T-helper 1 cell (primary cell): Measurements from ENCODE around the gene KDSR.

Experiments
- DNase-seq, 5 donors: peaks; one replicate each; pipeline ENCODE4 v3.0.0-alpha.2; 2012 to 2020

Gene KDSR

DNA sequence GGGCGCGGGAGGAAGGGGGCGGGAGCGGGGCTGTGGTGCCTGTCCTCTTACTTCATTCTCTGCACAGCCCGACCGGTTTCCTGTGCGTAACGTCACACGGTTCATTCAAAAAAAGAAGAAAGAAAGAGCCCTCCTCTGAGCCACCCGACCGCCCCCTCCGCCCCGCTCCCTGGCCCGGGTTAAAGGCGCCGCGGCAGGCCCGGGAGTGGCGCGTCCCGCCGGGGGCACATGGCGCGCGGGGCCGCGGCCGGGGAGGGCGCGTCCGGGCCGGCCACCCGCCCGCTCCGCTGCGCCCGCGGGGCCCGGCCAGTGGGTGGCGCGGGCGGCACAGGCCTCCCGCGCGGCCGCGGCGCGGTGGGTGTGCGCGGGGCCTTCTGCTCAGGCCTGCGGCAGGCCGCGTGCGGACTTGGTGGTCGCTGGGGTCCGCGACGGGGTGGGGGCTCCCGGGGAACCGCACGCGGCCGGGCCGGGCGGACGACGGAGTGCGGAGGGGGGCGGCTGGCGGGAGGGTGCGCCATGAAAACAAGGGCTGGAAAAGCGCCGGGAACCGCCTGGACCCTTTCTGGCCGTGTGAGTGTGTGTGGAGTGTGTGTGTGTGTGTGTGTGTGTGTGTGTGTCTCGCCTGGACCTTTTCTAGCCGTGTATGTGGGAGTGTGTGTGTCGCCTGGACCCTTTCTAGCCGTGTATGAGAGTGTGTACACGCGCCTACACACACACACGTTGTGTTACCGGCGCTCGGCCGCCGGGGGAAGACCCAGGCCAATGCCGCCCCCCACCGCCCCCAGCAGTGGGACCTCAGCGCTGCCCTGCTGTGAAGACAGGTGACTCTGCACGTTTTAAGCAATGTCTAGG, 46.7 kb downstream of the KDSR start:
- DNase-seq: peak; percentile 75 to 90 (median 84)

DNA sequence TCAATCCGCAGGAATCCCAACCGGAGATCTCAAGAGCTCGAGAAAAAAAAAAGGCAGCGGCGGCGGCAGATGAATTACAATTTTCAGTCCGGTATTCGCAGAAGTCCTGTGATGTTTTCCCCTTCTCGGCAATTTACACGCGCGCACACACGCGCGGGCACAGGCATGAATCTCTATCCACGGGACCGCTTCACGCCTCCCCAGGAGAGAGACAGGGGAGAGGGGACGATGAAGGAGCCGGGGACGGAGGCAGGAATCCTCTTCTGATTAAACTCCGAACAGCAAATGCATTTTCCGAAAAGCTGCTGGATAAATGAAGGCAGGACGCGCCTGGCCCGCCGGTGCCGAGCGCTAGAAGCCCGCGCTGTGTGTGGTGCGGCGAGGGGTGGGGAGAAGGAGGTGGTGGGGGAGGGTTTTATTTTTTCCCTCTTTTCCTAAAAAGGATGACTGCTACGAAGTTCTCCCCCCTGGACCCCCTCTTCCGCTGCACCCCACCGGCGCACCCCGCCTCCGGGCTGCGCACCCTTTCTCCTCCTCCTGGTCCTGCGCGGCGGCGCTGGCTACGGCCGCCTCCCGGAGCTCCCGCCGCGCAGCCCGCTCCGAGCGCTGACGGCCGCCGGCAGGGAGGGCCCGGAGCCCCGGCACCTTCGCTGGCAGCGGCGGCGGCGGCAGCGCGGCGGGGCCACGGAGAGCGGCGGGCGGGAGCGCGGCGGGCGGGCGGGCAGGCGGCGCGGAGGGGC, 47.5 kb downstream of the KDSR start, which contains the start of gene BCL2:
Gene BCL2, minus strand, starts transcription at position 387 of the 740 bp plus-strand sequence.
- peak in 3 of 5 donors; percentile 20 to 60 (median 35) for DNase-seq

DNA sequence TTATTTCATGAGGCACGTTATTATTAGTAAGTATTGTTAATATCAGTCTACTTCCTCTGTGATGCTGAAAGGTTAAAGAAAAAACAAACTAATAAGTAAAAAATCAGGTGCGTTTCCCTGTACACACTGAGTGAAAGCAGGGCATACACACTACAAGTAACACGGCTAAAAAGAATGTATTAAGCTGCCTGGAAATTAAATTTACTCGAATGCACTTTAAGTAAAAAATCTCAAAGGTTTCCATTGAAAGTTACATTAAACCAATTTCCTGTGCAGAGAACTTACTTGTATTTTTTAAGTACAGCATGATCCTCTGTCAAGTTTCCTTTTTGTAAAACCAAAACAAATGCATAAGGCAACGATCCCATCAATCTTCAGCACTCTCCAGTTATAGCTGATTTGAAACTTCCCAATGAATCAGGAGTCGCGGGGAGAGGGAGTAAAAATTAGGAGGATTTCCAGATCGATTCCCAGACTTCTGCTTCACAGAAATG, 48.1 kb downstream of the KDSR start:
- DNase-seq: no peak

DNA sequence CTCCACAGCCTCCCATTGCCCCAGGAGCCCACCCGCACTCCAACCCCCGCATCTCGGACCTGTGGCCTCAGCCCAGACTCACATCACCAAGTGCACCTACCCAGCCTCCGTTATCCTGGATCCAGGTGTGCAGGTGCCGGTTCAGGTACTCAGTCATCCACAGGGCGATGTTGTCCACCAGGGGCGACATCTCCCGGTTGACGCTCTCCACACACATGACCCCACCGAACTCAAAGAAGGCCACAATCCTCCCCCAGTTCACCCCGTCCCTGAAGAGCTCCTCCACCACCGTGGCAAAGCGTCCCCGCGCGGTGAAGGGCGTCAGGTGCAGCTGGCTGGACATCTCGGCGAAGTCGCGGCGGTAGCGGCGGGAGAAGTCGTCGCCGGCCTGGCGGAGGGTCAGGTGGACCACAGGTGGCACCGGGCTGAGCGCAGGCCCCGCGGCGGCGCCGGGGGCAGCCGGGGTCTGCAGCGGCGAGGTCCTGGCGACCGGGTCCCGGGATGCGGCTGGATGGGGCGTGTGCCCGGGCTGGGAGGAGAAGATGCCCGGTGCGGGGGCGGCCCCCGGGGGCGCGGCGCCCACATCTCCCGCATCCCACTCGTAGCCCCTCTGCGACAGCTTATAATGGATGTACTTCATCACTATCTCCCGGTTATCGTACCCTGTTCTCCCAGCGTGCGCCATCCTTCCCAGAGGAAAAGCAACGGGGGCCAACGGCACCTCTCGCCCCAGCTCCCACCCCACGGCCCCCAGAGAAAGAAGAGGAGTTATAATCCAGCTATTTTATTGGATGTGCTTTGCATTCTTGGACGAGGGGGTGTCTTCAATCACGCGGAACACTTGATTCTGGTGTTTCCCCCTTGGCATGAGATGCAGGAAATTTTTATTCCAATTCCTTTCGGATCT, 48.8 kb downstream of the KDSR start:
- DNase-seq: peak; percentile 60 to 90 (median 76)

DNA sequence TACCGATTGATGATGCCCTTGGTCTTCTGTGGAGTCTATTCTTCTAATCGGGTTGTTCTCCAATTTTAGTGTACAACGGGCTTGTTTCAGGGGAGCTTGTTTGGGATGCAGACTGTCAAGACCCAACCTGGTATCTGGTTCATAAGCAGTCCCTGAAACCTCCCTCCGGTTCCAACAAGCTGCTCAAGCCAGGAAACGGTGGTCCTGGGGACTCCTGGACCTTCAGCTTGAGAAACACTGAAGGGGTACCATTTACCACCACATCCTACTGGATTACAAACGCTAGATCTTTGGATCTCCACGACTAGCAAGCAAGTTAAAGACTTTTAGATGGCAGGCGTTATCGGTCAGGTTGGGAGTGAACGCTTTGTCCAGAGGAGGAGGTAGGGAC, 49.5 kb downstream of the KDSR start:
- DNase-seq: no peak

DNA sequence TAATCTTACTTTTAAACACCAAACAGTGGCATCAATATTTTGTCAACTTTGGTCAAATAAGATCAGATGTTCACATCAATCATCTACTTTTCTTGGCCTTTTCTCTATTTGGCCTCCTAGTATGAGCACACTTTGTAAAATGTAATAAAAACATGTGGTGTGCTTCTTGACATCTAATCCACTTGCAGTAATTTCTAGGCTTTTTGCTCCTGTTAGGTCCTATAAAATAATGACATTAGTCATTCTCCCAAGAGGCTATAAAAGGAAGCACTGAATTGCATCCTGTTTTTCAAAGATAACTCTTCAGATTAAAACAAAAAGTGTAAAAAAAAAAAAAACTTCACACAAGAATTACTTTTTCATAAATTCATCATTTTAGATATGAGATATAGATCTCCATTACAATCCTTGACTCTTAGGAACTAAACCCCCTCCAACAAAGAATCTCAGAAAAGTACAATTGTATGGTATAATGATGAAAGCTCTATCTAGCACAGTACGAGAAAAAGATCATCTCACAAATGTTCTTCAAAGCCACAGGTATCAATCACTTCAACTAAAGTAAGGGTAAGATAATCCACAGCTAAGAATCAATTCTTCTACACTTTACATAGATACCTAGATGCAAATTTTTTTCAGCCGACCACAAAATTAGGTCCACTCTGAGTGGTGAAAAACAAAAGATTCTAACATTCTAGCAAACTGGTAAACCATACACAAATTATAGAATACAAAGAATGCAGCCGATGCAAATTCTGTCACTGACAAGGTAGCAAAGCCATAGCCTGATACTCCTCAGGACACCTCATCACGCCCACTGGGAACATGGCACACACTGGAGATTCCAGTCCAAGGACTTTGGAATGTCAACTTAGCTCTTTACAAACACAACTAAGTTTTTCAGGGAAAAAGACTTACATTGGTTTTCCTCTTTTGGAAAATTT, 50.1 kb downstream of the KDSR start:
- DNase-seq: peak in 1 of 5 donors; percentile 18

DNA sequence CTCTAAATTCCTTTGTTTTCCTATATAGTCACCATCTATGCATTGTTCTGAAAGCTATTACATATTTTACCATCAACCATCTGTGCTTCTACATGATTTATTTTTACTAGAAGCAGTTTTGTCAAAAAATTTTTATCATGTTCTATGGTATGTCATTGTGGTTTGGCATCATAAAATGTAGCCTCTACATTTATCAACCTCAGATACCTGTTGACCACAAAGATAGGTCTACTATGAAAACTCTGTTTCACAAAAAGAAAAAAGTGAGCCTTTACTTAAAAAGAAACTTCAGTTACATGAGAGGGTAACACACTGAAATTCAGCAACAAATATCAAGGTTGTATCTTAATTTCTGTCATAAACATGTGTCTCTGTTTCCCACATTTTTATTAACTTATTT, 51.1 kb downstream of the KDSR start:
- no peak for DNase-seq

DNA sequence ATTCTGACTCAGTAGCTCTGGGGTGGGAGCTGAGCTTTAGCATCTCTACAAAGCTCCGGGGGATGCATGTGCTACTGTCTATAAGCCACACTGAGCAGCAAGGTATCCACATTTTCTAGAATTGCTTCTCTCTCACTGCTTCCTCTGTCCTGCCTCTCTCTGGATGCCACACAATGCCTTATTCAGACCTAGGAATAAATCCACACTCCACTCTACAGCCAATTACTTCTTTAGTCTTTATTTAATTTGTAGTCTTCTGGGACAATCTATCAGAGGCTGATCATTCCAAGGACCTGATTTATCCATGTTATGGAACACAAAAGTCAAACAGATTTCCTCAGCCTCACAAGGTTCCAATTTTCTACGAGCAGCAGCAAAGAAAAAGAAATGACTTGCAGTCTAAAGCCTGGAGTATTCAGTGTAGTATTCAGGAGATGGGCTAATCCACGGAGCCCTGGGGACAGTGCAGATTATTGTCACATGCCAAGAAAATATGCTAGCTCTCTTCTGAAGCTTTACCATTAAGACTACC, 51.8 kb downstream of the KDSR start:
- no peak for DNase-seq

DNA sequence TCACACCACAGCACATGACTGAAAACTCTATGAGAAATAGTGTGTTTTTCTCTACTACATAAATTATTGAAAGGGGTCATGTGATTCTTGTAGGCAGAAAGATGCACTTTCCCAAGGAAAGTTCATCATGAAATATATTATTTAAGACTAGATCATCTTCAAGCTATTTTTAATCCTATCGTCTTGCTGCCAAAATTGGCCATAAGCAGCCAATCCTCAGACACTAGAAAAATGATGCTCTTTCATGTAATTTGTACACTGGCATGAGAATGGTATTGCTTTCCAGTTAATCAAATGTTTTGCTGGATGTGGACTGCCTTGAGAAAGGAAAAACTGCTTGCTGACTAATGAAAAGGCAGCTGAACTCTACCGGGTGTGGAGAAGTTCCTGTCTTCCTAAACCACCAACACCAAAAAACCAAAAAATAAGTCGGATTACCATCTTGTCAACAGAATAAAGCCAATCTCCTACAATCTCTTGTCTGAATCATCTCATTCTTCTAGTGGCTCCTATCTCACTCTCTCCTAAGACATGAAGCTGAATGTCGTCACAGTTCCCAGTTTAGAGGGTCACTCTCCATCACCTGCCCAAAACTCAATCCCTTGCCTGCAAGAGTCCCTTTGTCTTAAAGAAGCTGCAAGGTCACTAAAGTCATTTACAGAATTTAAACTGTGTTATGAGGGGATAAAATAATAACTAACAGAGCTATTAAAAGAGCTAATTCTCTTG, 52.8 kb downstream of the KDSR start:
- no peak for DNase-seq

DNA sequence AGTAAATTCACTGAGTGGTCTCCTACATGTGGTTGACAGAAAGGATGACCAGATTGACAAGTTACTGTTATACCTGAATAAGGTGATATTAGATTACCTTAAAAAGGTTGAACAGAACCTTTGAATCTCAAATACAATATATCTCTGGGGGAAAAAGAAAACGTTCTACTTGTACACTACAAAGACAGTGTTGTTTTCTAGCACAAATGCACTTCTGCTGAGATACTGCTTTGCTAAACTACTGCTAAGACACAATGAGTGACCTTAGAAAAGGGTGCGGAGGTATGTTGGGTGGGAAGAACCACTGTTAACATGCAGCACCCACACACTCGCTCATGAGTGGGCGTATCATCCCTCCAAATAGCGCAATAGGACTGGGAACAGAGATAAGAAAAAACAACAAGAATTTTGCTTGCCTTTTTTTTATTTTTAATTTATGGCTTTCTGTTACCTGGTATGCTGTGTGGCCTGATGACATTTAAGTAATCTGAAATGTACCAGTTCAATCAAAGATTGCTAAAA, 53.5 kb downstream of the KDSR start:
- DNase-seq: no peak

DNA sequence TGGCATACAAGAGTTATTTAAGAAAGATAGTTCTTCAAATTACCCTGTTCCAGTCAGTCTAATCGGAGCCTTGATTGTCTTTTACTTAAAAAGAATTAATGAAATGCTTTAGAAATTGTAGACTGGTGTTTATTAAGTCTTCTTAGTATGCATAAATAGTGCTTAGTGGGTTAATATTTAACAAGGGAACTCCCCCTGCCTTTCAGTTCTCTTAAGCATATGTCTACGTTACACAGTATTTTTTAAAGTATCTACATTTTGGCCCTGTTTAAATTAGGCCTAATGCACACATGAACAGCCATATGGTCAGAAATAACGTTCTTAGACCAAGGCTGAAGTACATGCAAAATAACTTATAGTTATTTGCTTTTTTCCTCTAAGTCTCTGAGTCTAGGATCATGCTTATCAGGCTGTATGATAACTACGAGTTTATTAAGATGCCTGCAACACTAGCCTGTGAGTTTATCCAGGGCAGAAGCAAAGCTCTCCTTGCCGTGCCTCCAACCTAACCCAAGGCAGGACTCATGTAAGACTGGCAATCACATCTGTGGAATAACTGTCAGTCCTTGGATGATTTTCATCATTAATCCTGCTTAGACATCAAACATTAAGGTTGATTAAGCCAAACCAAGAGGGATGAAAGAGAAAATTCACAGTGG, 54.1 kb downstream of the KDSR start:
- DNase-seq: no peak

DNA sequence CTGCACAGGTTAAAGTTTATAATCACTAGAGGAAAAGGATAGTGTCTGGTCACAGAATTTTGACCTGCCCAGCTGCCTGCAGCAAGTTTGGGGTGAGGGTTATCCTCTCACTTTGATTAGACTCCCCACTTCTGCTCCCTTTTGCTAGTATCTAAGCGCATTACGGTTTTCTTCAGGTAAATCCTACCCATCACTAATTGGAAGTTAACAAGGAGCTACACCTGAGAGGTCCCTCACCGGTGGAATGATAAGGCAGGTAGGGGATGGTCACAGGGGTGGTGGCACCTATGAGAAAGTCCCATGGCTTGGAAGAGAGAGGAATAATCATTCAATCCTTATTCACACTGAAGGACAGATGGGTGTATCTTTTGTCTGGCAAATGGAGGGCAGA, 55.0 kb downstream of the KDSR start:
- no peak for DNase-seq

DNA sequence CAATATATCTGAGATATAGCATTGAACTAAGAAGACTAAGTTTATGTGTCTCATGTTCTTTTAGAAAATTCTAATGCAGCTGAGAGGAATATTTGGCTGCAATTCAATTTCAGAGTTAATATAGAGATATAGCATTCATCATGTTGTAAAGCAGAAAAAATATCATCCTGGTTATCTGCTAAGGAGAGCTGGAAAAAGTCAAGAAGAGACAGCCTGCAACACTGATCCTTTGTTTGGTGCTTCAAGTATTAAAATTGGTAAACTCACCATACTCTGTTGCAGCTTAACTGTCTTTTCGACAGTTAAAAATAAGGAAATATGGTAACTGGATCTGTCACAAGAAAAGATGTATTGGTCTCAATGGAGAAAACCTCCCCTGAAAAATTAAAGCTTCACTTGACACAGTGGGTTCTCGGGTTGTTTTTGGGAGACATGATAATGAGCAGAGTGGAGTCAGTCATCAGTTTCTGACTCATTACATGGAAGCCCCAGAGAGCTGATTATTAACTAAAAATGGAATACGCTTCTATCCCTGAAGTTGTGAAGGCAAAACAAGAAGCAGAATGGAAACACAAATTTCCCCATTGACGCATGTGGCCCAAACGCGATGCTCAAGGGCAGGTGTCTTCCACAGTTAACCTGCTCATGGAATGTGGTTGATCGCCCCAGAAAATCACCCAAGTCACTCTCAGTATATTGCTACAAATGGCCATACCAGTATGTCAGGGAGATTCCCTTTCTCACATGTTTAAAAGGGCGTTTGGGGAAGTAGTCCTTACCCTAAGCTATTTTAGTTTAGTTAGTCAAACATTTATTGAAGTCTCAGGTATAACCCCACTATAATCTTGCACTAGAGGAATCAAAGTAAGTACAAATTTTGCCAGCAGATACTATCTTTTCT, 55.6 kb downstream of the KDSR start:
- DNase-seq: no peak

DNA sequence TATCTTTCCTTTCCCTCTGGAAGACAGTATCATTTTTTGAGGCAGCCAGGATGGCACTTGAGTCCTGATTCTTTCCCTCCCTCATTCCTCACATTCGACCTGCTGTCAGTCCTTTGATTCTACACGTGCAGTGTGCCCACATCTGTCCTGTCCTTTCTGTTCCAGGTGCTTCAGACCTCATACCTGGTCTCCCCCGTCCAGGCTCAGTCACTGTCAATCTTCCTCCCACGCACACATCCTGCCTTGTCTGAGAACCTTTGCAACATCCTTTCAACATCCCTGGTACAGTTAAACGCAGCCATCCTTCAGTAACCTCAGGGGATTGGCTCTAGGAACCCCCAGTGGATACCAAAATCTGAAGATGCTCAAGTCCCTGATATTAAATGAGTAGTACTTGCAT, 57.6 kb downstream of the KDSR start:
- peak in 2 of 5 donors; percentile 21 to 29 for DNase-seq

DNA sequence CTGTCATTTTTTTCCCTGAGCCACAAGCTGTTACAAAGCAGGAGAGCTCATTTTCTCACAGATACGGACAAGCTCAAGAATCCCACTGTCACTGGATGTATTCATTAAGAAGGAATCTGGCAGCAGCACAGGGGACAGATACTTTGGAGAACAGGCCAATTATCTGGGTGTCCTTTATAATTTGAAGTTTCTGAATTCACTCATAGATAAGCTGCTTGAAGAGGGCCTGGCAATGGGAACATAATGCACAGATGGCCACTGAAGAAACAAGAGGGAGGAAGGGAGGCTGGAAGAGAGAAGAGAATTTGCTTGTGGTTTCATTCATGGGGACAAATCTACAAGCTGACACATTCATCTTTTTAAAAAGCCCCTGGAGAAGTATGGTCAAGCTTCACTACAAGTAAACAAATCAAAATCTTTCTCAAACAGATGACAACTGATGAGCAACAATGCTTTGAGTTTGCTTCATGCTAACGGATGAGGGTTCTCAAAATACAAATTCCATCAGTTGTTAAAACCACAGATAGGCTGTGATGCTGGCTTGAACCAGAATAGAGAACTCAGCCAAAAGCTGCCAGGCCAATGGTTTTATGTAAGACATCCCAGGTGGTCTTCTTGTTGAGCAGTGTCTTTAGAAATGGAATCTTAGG, 59.3 kb downstream of the KDSR start:
- no peak for DNase-seq

DNA sequence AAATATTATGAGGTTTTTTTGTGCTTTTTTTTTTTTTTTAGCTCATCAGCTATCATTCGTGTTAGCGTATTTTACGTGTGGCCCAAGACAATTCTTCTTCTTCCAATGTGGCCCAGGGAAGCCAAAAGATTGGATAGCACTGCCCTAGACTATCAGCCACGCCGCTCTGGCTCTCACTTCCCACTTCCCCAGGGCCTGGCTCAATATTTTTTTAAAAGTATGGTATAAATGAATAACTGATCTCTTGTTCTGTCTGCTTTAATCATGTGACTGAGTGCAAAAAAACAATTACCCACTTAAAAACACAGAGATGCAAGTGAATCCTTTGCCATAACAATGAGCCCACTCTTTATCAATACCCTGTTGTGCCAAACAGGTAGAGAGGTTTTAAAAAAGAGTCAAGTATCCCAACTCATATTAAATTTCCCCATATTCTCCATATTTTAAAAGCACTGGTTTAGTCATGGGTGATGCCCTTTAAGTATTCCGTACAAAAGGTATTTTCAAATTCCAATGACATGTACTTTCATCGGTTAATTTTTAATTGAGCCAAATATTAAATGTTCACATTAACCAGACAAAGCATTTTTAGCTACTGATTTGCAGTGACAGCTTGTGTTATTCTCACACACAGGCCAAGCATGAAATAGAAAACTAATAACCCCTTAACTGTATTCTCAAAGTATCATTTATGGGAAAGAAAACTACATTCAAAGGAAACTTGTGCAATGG, 60.0 kb downstream of the KDSR start:
- no peak for DNase-seq

DNA sequence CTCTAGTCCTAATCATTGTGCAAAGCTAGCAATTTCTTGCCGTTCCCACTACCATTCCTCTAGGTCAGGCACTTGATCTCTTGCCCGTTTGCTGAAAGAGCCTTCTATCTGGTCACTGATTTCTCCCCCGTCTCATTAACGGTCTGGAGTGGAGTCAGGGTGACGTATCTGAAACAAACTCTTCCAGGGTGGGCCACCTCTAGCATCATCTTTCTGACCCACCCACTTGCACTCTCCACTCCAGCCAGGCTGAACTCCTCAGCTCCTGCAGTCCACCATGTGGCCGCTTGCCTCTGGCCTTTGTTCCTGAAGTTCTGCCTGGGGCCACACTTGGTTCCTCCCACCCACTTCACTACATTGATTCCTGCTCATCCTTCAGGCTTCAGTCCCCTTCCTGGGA, 60.8 kb downstream of the KDSR start:
- no peak for DNase-seq
